Endothelial cell of umbilical vein (primary cell): ENCODE data around the gene VAV3. TPM values are rescaled to one million over a fixed set of nuclear protein-coding genes. Genes with fewer than 3 reads are reported as not detected.

Experiments
- BruUV-seq: library from RNA; stranded (reverse); fragments of 400-500 nt; replicated peaks from 2 replicates; lab custom pipeline; 2021; lab: Mats Ljungman, UMichigan
- CTCF ChIA-PET: fragments of 300-600, 350-600 bp; sonication (Branson Sonifier 250); formaldehyde crosslinking; loops from one replicate; lab custom pipeline; 2021; ENCODE audit warnings: antibody characterized with exemption, inconsistent platforms; lab: Charles Lee
- POLR2A ChIA-PET: fragments of 300-600, 350-600 bp; sonication (Branson Sonifier 250); formaldehyde crosslinking; loops from one replicate; lab custom pipeline; 2021; ENCODE audit warnings: antibody characterized with exemption, inconsistent platforms; lab: Charles Lee
- DNase-seq: peaks from one replicate; pipeline ENCODE4 v3.0.0-alpha.2; 2011; ENCODE audit warnings: low read depth, low spot score
- FAIRE-seq: peaks from 2 replicates; lab custom pipeline; 2011; peaks lifted over from hg19 to GRCh38; lab: Jason Lieb, UNC
- H2AFZ ChIP-seq: 2 replicates; pipeline ENCODE4 v1.6.0; 2012; ENCODE audit warnings: low read depth, low read length, control low read depth, inconsistent platforms
- H3K27ac ChIP-seq: 2 replicates; pipeline ENCODE4 v1.5.1; 2011; ENCODE audit warnings: low read depth, mild to moderate bottlenecking, control low read depth, low read length, moderate library complexity; ENCODE audit not compliant: insufficient read depth
- H3K27me3 ChIP-seq, 2 experiments: 2 replicates each; pipeline versions ENCODE4 v1.6.0 to v1.6.1; 2011; ENCODE audit warnings: low read length in 2 of 2, mixed read lengths in 1 of 2; ENCODE audit not compliant: control insufficient read depth in 2 of 2, insufficient read depth in 2 of 2
- H3K36me3 ChIP-seq, 2 experiments: 2 replicates in 1 of 2; 3 replicates in 1 of 2; pipeline ENCODE4 v1.5.1; 2011; ENCODE audit warnings: low read length in 2 of 2, mild to moderate bottlenecking in 1 of 2, moderate library complexity in 1 of 2; ENCODE audit not compliant: control insufficient read depth in 2 of 2, insufficient read depth in 2 of 2; ENCODE audit errors: extremely low read depth in 1 of 2
- H3K4me1 ChIP-seq: 3 replicates; pipeline ENCODE4 v1.5.1; 2011; ENCODE audit warnings: mild to moderate bottlenecking, low read length; ENCODE audit not compliant: control insufficient read depth, insufficient read depth; ENCODE audit errors: extremely low read depth
- H3K4me2 ChIP-seq: 2 replicates; pipeline ENCODE4 v1.6.1; 2011; ENCODE audit warnings: low read length, control low read depth, mixed read lengths; ENCODE audit not compliant: insufficient read depth
- H3K4me3 ChIP-seq, 3 experiments: fragments of 200-600 bp in 1 of 3; sonication (generic), shearing (Covaris generic) in 1 of 3; replicated peaks in 1 of 3; 2 replicates each; pipeline ENCODE4 v1.5.1; 2011 to 2016; ENCODE audit warnings: control low read depth in 3 of 3, low read length in 3 of 3, mild to moderate bottlenecking in 2 of 3, inconsistent platforms in 1 of 3, low read depth in 1 of 3, moderate library complexity in 1 of 3; ENCODE audit not compliant: insufficient read depth in 1 of 3
- H3K79me2 ChIP-seq: 2 replicates; pipeline ENCODE4 v1.6.0; 2012; ENCODE audit warnings: low read length, inconsistent platforms; ENCODE audit not compliant: control insufficient read depth, insufficient read depth
- H3K9ac ChIP-seq: replicated peaks from 2 replicates; pipeline ENCODE3; 2011; ENCODE audit warnings: low read length, control low read depth; ENCODE audit not compliant: insufficient read depth; ENCODE audit errors: extremely low read depth
- H3K9me1 ChIP-seq: replicated peaks from 3 replicates; pipeline ENCODE4 v1.6.0; 2011; ENCODE audit warnings: mild to moderate bottlenecking, low read length; ENCODE audit not compliant: control insufficient read depth, insufficient read depth; ENCODE audit errors: extremely low read depth
- H3K9me3 ChIP-seq: replicated peaks from 2 replicates; pipeline ENCODE4 v1.5.1; 2012; ENCODE audit warnings: low read length, inconsistent platforms; ENCODE audit not compliant: control insufficient read depth, insufficient read depth
- H4K20me1 ChIP-seq: replicated peaks from 2 replicates; pipeline ENCODE3; 2011; ENCODE audit warnings: mild to moderate bottlenecking, low read length; ENCODE audit not compliant: control insufficient read depth, insufficient read depth; ENCODE audit errors: extremely low read depth
- CTCF ChIP-seq, 2 donors: IDR thresholded peaks; 1 replicate in 1 of 2; 2 replicates in 1 of 2; pipeline ENCODE4 v1.5.1; 2011; ENCODE audit warnings: low read length in 2 of 2, mild to moderate bottlenecking in 2 of 2, moderate library complexity in 2 of 2, control low read depth in 1 of 2, inconsistent platforms in 1 of 2, low read depth in 1 of 2; ENCODE audit not compliant: insufficient read depth in 1 of 2; ENCODE audit errors: extremely low read depth in 1 of 2
- EZH2 ChIP-seq: IDR thresholded peaks from 2 replicates; pipeline ENCODE4 v1.6.1; 2012; ENCODE audit warnings: borderline replicate concordance, low read depth, mild to moderate bottlenecking, moderate library complexity, low read length, inconsistent platforms; ENCODE audit not compliant: severe bottlenecking
- FOS ChIP-seq: IDR thresholded peaks from 2 replicates; pipeline ENCODE4 v1.6.1; 2011; ENCODE audit warnings: mild to moderate bottlenecking, low read length, moderate library complexity, borderline replicate concordance; ENCODE audit not compliant: insufficient read depth
- GATA2 ChIP-seq: IDR thresholded peaks from 2 replicates; pipeline ENCODE4 v1.7.0; 2011; ENCODE audit warnings: low read depth, mild to moderate bottlenecking, moderate library complexity, mixed read lengths, low read length; ENCODE audit not compliant: insufficient read length, insufficient read depth
- JUN ChIP-seq: IDR thresholded peaks from 2 replicates; pipeline ENCODE4 v1.6.1; 2011; ENCODE audit warnings: borderline replicate concordance, low read depth; ENCODE audit not compliant: insufficient read length, insufficient read depth
- MYC ChIP-seq: IDR thresholded peaks from one replicate; pipeline ENCODE4 v1.6.1; 2011; ENCODE audit warnings: mild to moderate bottlenecking, low read depth, low read length
- POLR2A ChIP-seq: IDR thresholded peaks from 2 replicates; pipeline ENCODE4 v1.6.1; 2012; ENCODE audit warnings: low read depth, mild to moderate bottlenecking, control low read depth, low read length
- POLR2AphosphoS5 ChIP-seq: IDR thresholded peaks from 2 replicates; pipeline ENCODE4 v1.6.1; 2012; ENCODE audit warnings: low read depth, mild to moderate bottlenecking, control low read depth, low read length, moderate library complexity; ENCODE audit not compliant: insufficient read depth
- dilution Hi-C: fragments of 300-500 bp; cut with MboI; formaldehyde crosslinking; loops from one replicate; pipeline ENCODE4 v1.15.0; 2019; ENCODE audit warnings: low sequenced_read_pairs; ENCODE audit not compliant: extremely low pct_ligation_motif_present
- intact Hi-C: fragments of 100-400 bp; cut with micrococcal nuclease; formaldehyde crosslinking; loops from one replicate; pipeline ENCODE4 v1.10.0; 2022
- polyA plus RNA-seq, 4 experiments: library from polyadenylated mRNA; depleted of rRNA in 3 of 4; stranded (reverse) in 3 of 4; unstranded in 1 of 4; fragments of >200 nt; gene quantifications; 2 replicates each; pipeline versions ENCODE4 v1.2.1 to v1.2.3, GENCODE V29; 2011 to 2012; ENCODE audit warnings: missing spikeins in 1 of 4
- total RNA-seq: library from RNA; stranded (reverse); gene quantifications from 2 replicates; pipeline ENCODE4 v1.2.3, GENCODE V29; 2021
- TF ChIP-seq, protein P1 (sequence below): IDR thresholded peaks from 2 replicates; pipeline ENCODE4 v1.6.1; 2011; ENCODE audit not compliant: insufficient read depth, insufficient read length

VAV3 gene
- total and polyA plus RNA-seq, 2 donors (not counting 3 experiments of a cell fraction or from before 2014, with no cell fraction given): 0.18 to 1.5 TPM

GRCh38 chr1:107664982-107665925, 299.7 kb downstream of the VAV3 start:
- no TSS peak for BruUV-seq
- TF ChIP-seq GATA2 (no peak), JUN (no peak), CTCF (IDR thresholded peaks at IDR 0.05; ENCODE audit: extremely low read depth in 1 of 2, insufficient read depth in 1 of 2, low read depth in 1 of 2, low read length in 2 of 2) (no peak), POLR2A (no peak), FOS (no peak), EZH2 (no peak), POLR2AphosphoS5 (no peak), MYC (no peak)
- TF ChIP-seq, protein P1, sequence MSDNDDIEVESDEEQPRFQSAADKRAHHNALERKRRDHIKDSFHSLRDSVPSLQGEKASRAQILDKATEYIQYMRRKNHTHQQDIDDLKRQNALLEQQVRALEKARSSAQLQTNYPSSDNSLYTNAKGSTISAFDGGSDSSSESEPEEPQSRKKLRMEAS: no peak
- no peak for DNase-seq
- Histone ChIP-seq H3K27ac (no peak overlapping the region), H3K79me2 (no peaks in the 10 kb centered on the region), H3K9me3 (no peaks in the 10 kb centered on the region), H3K27me3 (no peaks in the 10 kb centered on the region), H2AFZ (no peak overlapping the region), H3K9ac (no peak overlapping the region), H3K36me3 (no peaks in the 10 kb centered on the region), H3K4me2 (no peak overlapping the region), H3K4me1 (no peaks in the 10 kb centered on the region), H3K4me3 (no peak overlapping the region), H4K20me1 (no peaks in the 10 kb centered on the region), H3K9me1 (no peaks in the 10 kb centered on the region)
- no peak for FAIRE-seq
- intact Hi-C loops (no loop called here), dilution Hi-C loops (no loop called here)
- POLR2A ChIA-PET: no interaction called here
- CTCF ChIA-PET: no interaction called here
